NAMALWA (cell line): ENCODE measurements around the gene SNAP29.
"Not testable (repeated sequence)": the region's sequence is repeated elsewhere in the genome, so short reads cannot be mapped to it uniquely, and the experiment has no call there.

Experiments used
- DNase-seq: peaks from one replicate; pipeline ENCODE4 v3.0.0-alpha.2; 2015; ENCODE audit warnings: low spot score

SNAP29 gene

DNA sequence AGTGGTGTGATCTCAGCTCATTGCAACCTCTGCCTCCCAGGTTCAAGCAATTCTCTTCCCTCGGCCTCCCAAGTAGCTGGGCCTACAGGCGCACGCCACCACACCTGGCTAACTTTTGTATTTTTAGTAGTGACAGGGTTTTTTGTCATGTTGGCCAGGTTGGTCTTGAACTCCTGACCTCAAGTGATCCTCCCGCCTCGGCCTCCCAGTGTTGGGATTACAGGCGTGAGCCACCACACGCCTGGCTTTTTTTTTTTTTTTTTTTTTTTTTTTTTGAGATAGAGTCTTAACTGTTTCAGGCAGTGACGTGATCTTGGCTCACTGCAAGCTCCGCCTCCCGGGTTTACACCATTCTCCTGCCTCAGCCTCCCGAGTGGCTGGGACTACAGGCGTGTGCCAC lies 71.6 kb downstream of the SNAP29 start:
- not testable (repeated sequence) for DNase-seq

DNA sequence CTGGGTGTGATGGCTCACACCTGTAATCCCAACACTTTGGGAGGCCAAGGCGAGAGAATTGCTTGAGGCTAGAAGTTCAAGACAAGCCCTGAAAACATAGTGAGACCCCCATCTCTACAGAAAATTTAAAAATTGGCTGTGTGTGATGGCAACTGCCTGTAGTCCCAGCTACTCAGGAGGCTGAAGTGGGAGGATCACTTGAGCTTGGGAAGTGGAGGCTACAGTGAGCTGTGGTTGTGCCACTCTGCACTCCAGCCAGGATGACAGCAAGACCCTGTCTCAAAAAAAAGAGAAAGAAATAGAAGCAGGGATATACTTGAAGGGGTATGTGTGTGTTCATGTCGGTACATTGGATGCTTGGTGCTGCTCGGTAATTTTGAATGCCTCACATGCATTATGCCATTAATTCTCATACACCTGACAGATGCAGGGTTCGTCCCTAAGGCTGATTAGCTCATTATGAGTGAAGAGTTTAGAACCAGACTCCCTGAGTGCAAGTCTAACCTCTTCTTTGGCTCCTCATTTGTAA lies 72.4 kb downstream of the SNAP29 start:
- no peak for DNase-seq

DNA sequence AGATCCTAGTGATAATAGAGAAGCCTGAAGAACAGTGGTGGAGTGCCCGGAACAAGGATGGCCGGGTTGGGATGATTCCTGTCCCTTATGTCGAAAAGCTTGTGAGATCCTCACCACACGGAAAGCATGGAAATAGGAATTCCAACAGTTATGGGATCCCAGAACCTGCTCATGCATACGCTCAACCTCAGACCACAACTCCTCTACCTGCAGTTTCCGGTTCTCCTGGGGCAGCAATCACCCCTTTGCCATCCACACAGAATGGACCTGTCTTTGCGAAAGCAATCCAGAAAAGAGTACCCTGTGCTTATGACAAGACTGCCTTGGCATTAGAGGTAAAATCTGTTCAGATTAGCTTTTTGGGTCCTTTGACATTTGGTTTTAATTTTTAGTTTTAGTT lies 75.1 kb downstream of the SNAP29 start:
- no peak for DNase-seq

- not testable (repeated sequence) for DNase-seq
These were observed 76.2 kb downstream of the SNAP29 start for GRCh38 chr22:20935049-20935448.

GRCh38 chr22:20935780-20936539 lies 77.2 kb downstream of the SNAP29 start:
- DNase-seq, result not testable (repeated sequence)

- DNase-seq, result no peak
These were observed 78.4 kb downstream of the SNAP29 start for GRCh38 chr22:20937031-20937793.

DNA sequence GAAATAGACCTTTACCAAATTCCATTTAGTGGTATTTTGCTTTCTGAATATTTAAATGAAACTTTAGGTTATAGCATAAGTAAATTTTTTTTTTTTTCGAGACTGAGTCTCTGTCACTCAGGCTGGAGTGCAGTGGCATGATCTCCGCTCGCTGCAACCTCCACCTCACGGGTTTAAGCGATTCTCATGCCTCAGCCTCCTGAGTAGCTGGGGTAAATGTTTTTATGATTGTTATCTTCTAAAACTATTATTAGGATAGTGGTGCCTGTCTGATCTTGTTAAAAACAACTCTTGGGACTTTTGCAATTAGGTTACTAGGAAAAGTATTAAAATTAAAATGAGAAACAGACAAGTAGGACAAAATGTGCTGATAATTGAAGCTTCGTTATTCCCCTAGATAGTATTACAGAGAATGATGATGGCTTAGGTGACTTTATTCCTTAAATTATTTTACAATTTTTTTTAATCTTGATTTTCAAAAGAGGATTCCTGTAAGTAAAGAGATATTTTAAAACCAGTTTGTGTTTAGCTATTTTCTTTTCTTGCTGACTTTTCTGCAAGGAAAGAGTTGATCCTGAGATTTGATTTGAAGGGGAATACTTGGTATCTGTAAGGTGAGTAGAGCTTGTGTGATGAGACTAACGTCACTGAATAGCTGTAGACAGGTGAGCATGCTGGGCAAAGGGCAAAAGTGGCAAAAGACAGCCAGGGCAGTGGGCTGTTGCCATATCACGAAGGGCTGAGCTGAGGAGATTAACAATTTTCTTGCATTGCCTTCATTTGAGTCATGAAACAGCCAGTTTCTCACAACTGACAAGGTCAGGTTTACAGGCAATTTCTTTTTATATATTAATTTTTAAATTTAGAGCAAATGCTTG lies 79.2 kb downstream of the SNAP29 start:
- no peak for DNase-seq

DNA sequence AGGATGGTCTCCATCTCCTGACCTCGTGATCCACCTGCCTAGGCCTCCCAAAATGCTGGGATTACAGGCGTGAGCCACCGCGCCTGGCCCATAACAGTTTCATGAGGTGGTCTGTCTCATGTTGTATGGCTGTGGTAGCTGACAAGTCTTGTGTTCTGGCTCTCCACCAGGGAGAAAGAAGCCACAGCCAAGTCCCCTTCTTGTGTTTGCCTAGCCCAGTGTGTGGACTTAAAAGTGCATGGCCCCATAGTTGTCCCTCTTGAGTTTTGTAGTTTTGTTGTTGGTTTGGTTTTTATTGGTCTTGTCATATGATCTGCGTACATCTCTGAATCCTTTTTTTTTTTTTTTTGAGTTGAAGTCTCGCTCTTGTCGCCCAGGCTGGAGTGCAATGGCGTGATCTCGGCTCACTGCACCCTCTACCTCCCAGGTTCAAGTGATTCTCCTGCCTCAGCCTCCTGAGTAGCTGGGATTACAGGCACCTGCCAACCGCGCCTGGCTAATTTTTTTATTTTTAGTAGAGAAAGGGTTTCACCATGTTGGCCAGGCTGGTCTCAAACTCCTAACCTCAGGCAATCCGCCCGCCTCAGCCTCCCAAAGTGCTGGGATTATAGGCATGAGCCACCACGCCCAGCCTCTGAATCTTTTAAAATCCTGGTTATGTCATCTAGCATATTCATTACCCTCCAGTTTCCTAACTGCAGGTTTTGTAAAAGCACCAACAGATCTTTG lies 80.8 kb downstream of the SNAP29 start:
- not testable (repeated sequence) for DNase-seq

- no peak for DNase-seq
These were observed 81.4 kb downstream of the SNAP29 start for GRCh38 chr22:20940186-20940651.
